ENCODE measurements around the gene CCT2.

- TF ChIP-seq SMC3 (IDR thresholded peaks at IDR 0.05; ENCODE audit: low read depth, low read length), result no peak
- TF ChIP-seq POLR2A (IDR thresholded peaks at IDR 0.05; ENCODE audit: low read depth, low read length), result no peak
- no peak for TF ChIP-seq CTCF (conservative IDR thresholded peaks at IDR 0.05; ENCODE audit: low read depth, low read length)
- TF ChIP-seq RFX5 (IDR thresholded peaks at IDR 0.05; ENCODE audit: low read depth, low read length), result no peak
- no peak for TF ChIP-seq MAZ (IDR thresholded peaks at IDR 0.05; ENCODE audit: borderline replicate concordance, low read depth, low read length)
- no peak for TF ChIP-seq CEBPB (IDR thresholded peaks at IDR 0.05; ENCODE audit: low read depth, low read length)
- no peak for TF ChIP-seq BHLHE40 (IDR thresholded peaks at IDR 0.05; ENCODE audit: low read depth, low read length)
- no peak for TF ChIP-seq USF2 (IDR thresholded peaks at IDR 0.05; ENCODE audit: low read depth, low read length)
- no peak for TF ChIP-seq RAD21 (IDR thresholded peaks at IDR 0.05; ENCODE audit: low read length)
- TF ChIP-seq CHD1 (IDR thresholded peaks at IDR 0.05; ENCODE audit: low read depth, low read length), result no peak
- no peak for TF ChIP-seq MXI1 (IDR thresholded peaks at IDR 0.05; ENCODE audit: borderline replicate concordance, low read depth, low read length)
- TF ChIP-seq MAFK (IDR thresholded peaks at IDR 0.05; ENCODE audit: low read depth, low read length), result no peak
- TF ChIP-seq NFE2L2 (IDR thresholded peaks at IDR 0.05; ENCODE audit: low read depth, low read length), result no peak
Measured at GRCh38 chr12:69553628-69554248, 31.5 kb upstream of the CCT2 start.
